ENCODE results near the gene TMCC3.

DNA sequence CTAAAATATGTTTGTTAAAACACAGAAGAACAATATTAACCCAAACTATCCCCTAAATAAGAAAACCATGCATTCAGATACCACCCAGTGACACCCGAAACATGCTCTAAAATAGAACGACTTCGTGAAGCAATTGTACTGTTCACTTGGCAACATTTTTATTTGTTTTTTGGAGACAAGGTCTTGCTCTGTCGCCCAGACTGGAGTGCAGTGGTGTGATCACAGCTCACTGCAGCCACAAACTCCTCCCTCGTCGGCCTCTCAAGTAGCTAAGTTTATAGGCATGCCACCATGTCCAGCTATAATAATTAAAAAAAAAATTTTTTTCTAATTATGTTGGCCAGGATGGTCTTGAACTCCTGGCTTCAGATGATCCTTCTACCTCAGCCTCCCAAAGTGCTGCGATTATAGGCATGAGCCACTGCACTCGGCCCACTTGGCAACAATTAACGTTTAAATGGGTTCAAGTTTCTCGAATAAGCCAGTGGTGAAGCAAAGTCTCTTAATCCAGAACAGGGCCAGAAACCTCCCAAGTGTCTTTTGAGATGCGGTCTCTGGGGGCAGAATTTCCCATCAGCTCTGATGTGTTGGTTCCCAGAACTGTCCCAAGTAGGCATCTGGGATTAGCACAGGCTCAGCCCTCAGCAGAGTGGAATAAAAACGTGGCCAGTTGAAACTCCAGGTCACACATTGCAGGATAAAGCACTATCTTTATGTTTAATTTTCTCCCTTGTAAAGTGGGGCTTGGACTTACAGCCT is 74.5 kb downstream of the TMCC3 start:
- TF ChIP-seq, protein P1, sequence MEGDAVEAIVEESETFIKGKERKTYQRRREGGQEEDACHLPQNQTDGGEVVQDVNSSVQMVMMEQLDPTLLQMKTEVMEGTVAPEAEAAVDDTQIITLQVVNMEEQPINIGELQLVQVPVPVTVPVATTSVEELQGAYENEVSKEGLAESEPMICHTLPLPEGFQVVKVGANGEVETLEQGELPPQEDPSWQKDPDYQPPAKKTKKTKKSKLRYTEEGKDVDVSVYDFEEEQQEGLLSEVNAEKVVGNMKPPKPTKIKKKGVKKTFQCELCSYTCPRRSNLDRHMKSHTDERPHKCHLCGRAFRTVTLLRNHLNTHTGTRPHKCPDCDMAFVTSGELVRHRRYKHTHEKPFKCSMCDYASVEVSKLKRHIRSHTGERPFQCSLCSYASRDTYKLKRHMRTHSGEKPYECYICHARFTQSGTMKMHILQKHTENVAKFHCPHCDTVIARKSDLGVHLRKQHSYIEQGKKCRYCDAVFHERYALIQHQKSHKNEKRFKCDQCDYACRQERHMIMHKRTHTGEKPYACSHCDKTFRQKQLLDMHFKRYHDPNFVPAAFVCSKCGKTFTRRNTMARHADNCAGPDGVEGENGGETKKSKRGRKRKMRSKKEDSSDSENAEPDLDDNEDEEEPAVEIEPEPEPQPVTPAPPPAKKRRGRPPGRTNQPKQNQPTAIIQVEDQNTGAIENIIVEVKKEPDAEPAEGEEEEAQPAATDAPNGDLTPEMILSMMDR (IDR thresholded peaks at IDR 0.05), result no peak
- TF ChIP-seq SIN3A (IDR thresholded peaks at IDR 0.05; ENCODE audit: borderline replicate concordance, insufficient read depth, low read depth, low read length) (no peak), POLR2AphosphoS5 (IDR thresholded peaks at IDR 0.05; ENCODE audit: low read depth, low read length) (no peak)
- TF ChIP-seq, protein P2, sequence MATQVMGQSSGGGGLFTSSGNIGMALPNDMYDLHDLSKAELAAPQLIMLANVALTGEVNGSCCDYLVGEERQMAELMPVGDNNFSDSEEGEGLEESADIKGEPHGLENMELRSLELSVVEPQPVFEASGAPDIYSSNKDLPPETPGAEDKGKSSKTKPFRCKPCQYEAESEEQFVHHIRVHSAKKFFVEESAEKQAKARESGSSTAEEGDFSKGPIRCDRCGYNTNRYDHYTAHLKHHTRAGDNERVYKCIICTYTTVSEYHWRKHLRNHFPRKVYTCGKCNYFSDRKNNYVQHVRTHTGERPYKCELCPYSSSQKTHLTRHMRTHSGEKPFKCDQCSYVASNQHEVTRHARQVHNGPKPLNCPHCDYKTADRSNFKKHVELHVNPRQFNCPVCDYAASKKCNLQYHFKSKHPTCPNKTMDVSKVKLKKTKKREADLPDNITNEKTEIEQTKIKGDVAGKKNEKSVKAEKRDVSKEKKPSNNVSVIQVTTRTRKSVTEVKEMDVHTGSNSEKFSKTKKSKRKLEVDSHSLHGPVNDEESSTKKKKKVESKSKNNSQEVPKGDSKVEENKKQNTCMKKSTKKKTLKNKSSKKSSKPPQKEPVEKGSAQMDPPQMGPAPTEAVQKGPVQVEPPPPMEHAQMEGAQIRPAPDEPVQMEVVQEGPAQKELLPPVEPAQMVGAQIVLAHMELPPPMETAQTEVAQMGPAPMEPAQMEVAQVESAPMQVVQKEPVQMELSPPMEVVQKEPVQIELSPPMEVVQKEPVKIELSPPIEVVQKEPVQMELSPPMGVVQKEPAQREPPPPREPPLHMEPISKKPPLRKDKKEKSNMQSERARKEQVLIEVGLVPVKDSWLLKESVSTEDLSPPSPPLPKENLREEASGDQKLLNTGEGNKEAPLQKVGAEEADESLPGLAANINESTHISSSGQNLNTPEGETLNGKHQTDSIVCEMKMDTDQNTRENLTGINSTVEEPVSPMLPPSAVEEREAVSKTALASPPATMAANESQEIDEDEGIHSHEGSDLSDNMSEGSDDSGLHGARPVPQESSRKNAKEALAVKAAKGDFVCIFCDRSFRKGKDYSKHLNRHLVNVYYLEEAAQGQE (IDR thresholded peaks at IDR 0.05; ENCODE audit: insufficient read depth in 1 of 2, low read depth in 2 of 2, low read length in 1 of 2), result no peak

Data from Panc1 (cell line).